ENCODE results near the gene CNKSR3.

Gene CNKSR3

DNA sequence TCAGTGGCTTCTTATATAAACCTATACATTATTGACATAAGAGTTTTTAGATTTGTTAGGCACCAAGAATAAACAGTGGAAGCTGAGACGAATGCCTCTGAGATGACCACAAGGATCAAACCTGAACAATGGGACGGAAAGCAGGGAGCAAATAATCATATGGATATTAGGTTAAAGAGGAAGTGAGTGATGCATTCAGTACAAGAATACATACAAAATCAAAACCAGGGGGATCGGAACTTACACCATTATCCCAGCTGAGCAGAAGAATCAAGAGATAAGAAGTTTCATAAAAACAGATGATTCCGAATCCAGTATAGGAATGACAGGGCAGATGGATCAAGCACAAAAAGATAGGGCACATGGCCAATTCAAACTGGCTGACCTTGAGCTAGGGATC lies 21.9 kb upstream of the CNKSR3 start:
- TF ChIP-seq, protein P1, sequence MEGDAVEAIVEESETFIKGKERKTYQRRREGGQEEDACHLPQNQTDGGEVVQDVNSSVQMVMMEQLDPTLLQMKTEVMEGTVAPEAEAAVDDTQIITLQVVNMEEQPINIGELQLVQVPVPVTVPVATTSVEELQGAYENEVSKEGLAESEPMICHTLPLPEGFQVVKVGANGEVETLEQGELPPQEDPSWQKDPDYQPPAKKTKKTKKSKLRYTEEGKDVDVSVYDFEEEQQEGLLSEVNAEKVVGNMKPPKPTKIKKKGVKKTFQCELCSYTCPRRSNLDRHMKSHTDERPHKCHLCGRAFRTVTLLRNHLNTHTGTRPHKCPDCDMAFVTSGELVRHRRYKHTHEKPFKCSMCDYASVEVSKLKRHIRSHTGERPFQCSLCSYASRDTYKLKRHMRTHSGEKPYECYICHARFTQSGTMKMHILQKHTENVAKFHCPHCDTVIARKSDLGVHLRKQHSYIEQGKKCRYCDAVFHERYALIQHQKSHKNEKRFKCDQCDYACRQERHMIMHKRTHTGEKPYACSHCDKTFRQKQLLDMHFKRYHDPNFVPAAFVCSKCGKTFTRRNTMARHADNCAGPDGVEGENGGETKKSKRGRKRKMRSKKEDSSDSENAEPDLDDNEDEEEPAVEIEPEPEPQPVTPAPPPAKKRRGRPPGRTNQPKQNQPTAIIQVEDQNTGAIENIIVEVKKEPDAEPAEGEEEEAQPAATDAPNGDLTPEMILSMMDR (IDR thresholded peaks at IDR 0.05; ENCODE audit: extremely low read depth, insufficient read depth, missing control alignments): no peak
- in situ Hi-C loops (cut with MboI; ENCODE audit: low pct_unique_long_range_greater_than_20kb, low sequenced_read_pairs, unreplicated experiment): no loop called here
- no peak for DNase-seq (ENCODE audit: low spot score)

DNA sequence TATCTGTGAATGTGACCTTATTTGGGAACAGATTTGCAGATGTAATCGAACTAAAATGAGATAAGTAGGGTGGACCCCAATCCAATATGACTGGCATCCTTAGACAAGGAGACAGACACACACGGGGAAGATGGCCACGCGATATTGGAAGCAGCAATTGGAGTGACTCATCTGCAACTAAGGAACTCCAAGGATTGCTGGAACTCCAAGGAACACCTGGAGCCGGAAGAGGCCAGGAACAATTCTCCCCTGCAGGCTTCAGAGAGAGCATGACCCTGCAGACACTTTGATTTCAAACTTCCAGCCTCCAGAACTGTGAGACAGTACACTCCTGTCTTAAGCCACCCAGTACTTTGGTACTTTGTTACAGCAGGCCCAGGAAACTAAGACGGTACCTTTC lies 19.5 kb upstream of the CNKSR3 start:
- in situ Hi-C loops (cut with MboI; ENCODE audit: low pct_unique_long_range_greater_than_20kb, low sequenced_read_pairs, unreplicated experiment): no loop called here

DNA sequence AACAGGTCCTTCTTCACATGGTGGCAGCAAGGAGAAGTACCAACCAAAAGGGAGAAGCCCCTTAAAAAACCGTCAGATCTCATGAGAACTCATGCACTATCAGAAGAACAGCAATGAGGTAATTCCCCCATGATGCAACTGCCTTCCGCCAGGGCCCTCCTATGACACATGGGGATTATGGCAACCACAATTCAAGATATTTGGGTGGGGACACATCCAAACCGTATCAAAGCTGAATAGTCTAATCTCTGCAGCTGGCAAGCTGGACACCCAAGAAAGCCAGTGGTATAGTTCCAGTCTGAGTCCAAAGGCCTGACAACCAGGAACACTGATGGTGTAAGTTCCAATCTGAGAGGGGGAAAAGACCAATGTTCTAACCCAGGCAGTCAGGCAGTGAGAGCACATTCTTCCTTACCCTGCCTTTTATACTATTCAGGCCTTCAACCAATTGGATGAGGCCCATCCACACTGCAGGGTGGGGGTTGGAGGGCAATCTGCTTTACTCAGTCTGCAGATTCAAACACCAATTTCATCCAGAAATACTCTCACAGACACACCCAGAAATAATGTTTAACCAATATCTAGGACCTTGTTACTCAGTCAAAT lies 17.9 kb upstream of the CNKSR3 start:
- no peak for DNase-seq (ENCODE audit: low spot score)
- in situ Hi-C loops (cut with MboI; ENCODE audit: low pct_unique_long_range_greater_than_20kb, low sequenced_read_pairs, unreplicated experiment): no loop called here
- TF ChIP-seq, protein P1 (IDR thresholded peaks at IDR 0.05; ENCODE audit: extremely low read depth, insufficient read depth, missing control alignments): no peak

More for the DNA sequence above, 19.5 kb upstream of the CNKSR3 start:
- no peak for DNase-seq (ENCODE audit: low spot score)
- TF ChIP-seq, protein P1 (IDR thresholded peaks at IDR 0.05; ENCODE audit: extremely low read depth, insufficient read depth, missing control alignments): no peak

DNA sequence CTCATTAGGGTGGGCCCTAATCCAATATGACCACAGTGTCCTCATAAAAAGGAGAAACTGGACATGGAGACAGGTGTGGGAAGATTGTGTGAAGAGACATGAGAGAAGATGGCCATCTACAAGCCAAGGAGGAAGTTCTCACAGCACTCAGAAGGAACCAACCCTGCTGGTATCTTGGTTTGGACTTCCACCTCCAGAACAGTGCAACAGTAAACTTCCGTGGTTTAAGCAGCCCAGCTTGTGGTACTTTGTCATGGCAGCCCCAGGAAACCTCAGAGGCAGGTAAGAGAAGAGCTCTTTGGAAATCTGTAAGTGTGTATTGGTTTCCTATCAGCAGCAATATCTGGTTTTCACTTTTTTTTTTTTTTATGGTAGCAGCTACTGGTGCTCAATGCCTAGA lies 16.5 kb upstream of the CNKSR3 start:
- DNase-seq (ENCODE audit: low spot score): no peak
- TF ChIP-seq, protein P1 (IDR thresholded peaks at IDR 0.05; ENCODE audit: extremely low read depth, insufficient read depth, missing control alignments): no peak
- in situ Hi-C loops (cut with MboI; ENCODE audit: low pct_unique_long_range_greater_than_20kb, low sequenced_read_pairs, unreplicated experiment): no loop called here

DNA sequence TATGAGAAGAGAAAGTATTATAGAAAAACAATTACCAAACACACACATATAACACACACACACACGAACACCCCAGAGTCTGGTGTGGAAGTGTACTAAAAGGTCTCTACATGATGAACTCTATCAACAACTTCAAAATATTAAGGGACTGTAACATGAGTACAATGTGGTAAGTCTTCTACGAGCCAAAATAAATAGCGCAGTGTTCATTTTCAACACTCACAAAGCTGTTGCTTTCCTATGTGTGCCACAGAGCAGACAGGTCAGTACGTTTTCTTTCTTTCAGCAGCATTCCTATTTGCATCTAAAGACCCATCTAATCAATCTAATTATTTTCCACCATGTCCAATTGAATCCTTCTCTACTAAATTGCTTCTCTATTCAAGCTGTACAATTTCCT lies 12.1 kb upstream of the CNKSR3 start:
- in situ Hi-C loops (cut with MboI; ENCODE audit: low pct_unique_long_range_greater_than_20kb, low sequenced_read_pairs, unreplicated experiment): no loop called here
- TF ChIP-seq, protein P1 (IDR thresholded peaks at IDR 0.05; ENCODE audit: extremely low read depth, insufficient read depth, missing control alignments): no peak
- no peak for DNase-seq (ENCODE audit: low spot score)

DNA sequence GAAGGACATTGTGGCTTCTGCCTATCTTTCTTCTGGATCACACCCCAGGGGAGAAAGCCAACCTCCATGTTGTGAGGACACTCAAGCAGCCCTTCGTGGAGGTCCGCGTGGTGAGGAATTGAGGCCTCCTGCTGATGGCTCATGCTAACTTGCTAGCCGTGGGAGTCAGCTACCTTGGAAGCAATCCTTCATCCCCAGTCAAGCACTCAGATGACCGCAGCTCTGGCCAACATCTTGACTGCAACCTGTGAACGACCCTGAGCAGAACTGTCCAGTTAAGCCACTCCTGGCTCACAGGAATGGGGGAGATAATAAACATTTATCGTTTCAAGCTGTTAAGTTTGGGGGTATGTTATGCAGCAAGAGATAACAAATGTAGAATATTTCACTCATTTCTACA lies 10.9 kb upstream of the CNKSR3 start:
- in situ Hi-C loops (cut with MboI; ENCODE audit: low pct_unique_long_range_greater_than_20kb, low sequenced_read_pairs, unreplicated experiment): no loop called here
- TF ChIP-seq, protein P1 (IDR thresholded peaks at IDR 0.05; ENCODE audit: extremely low read depth, insufficient read depth, missing control alignments): no peak
- no peak for DNase-seq (ENCODE audit: low spot score)

All from GM13977 (cell line).